CD4-positive, CD25-positive, alpha-beta regulatory T cell (primary cell): ENCODE data around the gene SLC13A4. TPM values are rescaled to one million over a fixed set of nuclear protein-coding genes. Genes with fewer than 3 reads are reported as not detected.
"Not testable (repeated sequence)": the region's sequence is repeated elsewhere in the genome, so short reads cannot be mapped to it uniquely, and the experiment has no call there.

Experiments used
- ATAC-seq, 2 donors: fragments of 150-1000 bp; cut with Tn5 transposase; one replicate each; pipeline ENCODE4 v1.10.0; 2021; ENCODE audit warnings: low read depth in 2 of 2, moderate number of reproducible peaks in 2 of 2, moderate library complexity in 1 of 2
- DNase-seq, 3 donors: peaks; one replicate each; pipeline versions ENCODE4 v3.0.0 to v3.0.0-alpha.2; 2012 to 2022; ENCODE audit warnings: mixed read lengths in 1 of 3
- H3K27ac ChIP-seq: one replicate; pipeline ENCODE4 v1.7.0; 2013; ENCODE audit warnings: mild to moderate bottlenecking, low read length; ENCODE audit not compliant: insufficient read depth, poor library complexity, severe bottlenecking
- H3K27me3 ChIP-seq: one replicate; pipeline ENCODE4 v1.7.0; 2013; ENCODE audit warnings: low read length; ENCODE audit not compliant: control insufficient read depth, insufficient read depth
- H3K36me3 ChIP-seq: one replicate; pipeline ENCODE4 v1.7.0; 2013; ENCODE audit warnings: mild to moderate bottlenecking, low read length, moderate library complexity; ENCODE audit not compliant: control insufficient read depth, insufficient read depth
- H3K4me1 ChIP-seq: 2 replicates; pipeline ENCODE4 v1.7.0; 2013; ENCODE audit warnings: mild to moderate bottlenecking, low read length; ENCODE audit not compliant: insufficient read depth, control insufficient read depth, poor library complexity, severe bottlenecking
- H3K4me3 ChIP-seq: one replicate; pipeline ENCODE4 v1.7.0; 2013; ENCODE audit warnings: low read depth, mild to moderate bottlenecking, low read length, moderate library complexity
- H3K9me3 ChIP-seq, 2 experiments: 1 replicate in 1 of 2; 2 replicates in 1 of 2; pipeline ENCODE4 v1.7.0; 2013; ENCODE audit warnings: low read length in 2 of 2, mild to moderate bottlenecking in 1 of 2, moderate library complexity in 1 of 2; ENCODE audit not compliant: control insufficient read depth in 2 of 2
- H3K27ac Mint-ChIP-seq, 3 donors: one replicate each; pipeline ENCODE4 v1.8.0; 2020 to 2022; ENCODE audit warnings: mild to moderate bottlenecking in 3 of 3, mixed read lengths in 3 of 3, moderate library complexity in 2 of 3
- H3K27me3 Mint-ChIP-seq: one replicate; pipeline ENCODE4 v1.8.0; 2022; ENCODE audit warnings: mild to moderate bottlenecking, mixed read lengths
- H3K36me3 Mint-ChIP-seq: one replicate; pipeline ENCODE4 v1.8.0; 2020; ENCODE audit warnings: mixed read lengths
- H3K4me1 Mint-ChIP-seq, 4 donors: one replicate each; pipeline ENCODE4 v1.8.0; 2020 to 2022; ENCODE audit warnings: mixed read lengths in 4 of 4, mild to moderate bottlenecking in 1 of 4
- H3K4me3 Mint-ChIP-seq, 4 donors: one replicate each; pipeline ENCODE4 v1.8.0; 2020 to 2022; ENCODE audit warnings: mild to moderate bottlenecking in 4 of 4, mixed read lengths in 4 of 4, moderate library complexity in 3 of 4
- H3K9me3 Mint-ChIP-seq, 7 donors: one replicate each; pipeline ENCODE4 v1.8.0; 2020 to 2022; ENCODE audit warnings: mixed read lengths in 7 of 7, mild to moderate bottlenecking in 3 of 7, moderate library complexity in 2 of 7
- polyA plus RNA-seq, 4 donors: library from polyadenylated mRNA; unstranded; fragments of 300-500 nt; fragmentation: Illumina TruSeq; gene quantifications; one replicate each; pipeline ENCODE4 v1.2.3, GENCODE V29; 2021
- total RNA-seq: library from RNA; stranded (reverse); gene quantifications from one replicate; pipeline ENCODE4 v1.2.3, GENCODE V29; 2022

The SLC13A4 gene
- not detected for total RNA-seq
- under 1 TPM in 3 of 4 donors, not detected in 1; 0.02 to 0.24 (median 0.03) TPM for polyA plus RNA-seq

- H3K4me1 ChIP-seq, result no peaks in the 10 kb centered on the region
- Mint-ChIP-seq H3K4me1 (no peaks in the 10 kb centered on the region), H3K27ac (peak within 1 kb of the TSS in 1 of 3 donors; percentile 32), H3K9me3 (no peaks in the 10 kb centered on the region), H3K4me3 (no peak within 1 kb of the TSS), H3K27me3 (peaks cover 13% of the 10 kb centered on the region), H3K36me3 (no peaks in the 10 kb centered on the region)
- H3K4me3 ChIP-seq, result no peak within 1 kb of the TSS
- DNase-seq, result no peak
- no peaks in the 10 kb centered on the region for H3K9me3 ChIP-seq
- no peak for ATAC-seq
- no peaks in the 10 kb centered on the region for H3K36me3 ChIP-seq
- no peaks in the 10 kb centered on the region for H3K27me3 ChIP-seq
- no peak within 1 kb of the TSS for H3K27ac ChIP-seq
Measured at GRCh38 chr7:135728136-135728669, at the start of gene SLC13A4. Gene SLC13A4, minus strand, starts transcription at chr7:135728186. Its CDS starts 690 bp downstream, at chr7:135727496.

DNA sequence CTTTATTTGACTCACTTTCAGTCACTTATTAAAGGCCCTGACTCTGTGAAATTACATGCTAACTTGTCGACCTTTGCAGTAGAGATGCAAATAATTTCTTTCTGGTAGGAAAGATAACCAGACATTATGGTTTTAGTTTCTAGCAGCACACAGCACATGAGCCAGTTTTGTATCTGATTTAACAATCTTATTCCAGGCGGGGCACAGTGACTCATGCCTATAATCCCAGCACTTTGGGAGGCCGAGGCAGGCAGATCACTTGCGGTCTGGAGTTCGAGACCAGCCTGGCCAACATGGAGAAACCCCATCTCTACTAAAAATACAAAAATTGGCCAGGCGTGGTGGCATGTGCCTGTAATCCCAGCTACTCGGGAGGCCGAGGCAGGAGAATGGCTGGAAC is 47.9 kb upstream of the SLC13A4 start:
- not testable (repeated sequence) for H3K36me3 Mint-ChIP-seq, H3K9me3 ChIP-seq, H3K4me1 Mint-ChIP-seq, H3K36me3 ChIP-seq, H3K27ac ChIP-seq, H3K4me1 ChIP-seq, H3K27me3 ChIP-seq, H3K9me3 Mint-ChIP-seq, H3K4me3 ChIP-seq, ATAC-seq, H3K4me3 Mint-ChIP-seq, H3K27ac Mint-ChIP-seq, DNase-seq
- peaks cover 10% of the 10 kb centered on the region for H3K27me3 Mint-ChIP-seq

- Histone ChIP-seq H3K4me1 (no peaks in the 10 kb centered on the region), H3K27me3 (peaks cover 3% of the 10 kb centered on the region), H3K9me3 (peaks cover 0 to 5% of the 10 kb centered on the region in 2 experiments), H3K27ac (no peak overlapping the region), H3K4me3 (no peak overlapping the region), H3K36me3 (no peaks in the 10 kb centered on the region)
- H3K27me3 Mint-ChIP-seq, result peaks cover 10% of the 10 kb centered on the region
- no peak for ATAC-seq
- no peak overlapping the region for H3K4me3 Mint-ChIP-seq
- H3K27ac Mint-ChIP-seq, result no peak overlapping the region
- H3K36me3 Mint-ChIP-seq, result no peaks in the 10 kb centered on the region
- H3K4me1 Mint-ChIP-seq, result no peaks in the 10 kb centered on the region
- no peak for DNase-seq
- H3K9me3 Mint-ChIP-seq, result peaks cover 0 to 4% (median 0%) of the 10 kb centered on the region in 7 donors
Measured at GRCh38 chr7:135775230-135775629, 47.2 kb upstream of the SLC13A4 start.

DNA sequence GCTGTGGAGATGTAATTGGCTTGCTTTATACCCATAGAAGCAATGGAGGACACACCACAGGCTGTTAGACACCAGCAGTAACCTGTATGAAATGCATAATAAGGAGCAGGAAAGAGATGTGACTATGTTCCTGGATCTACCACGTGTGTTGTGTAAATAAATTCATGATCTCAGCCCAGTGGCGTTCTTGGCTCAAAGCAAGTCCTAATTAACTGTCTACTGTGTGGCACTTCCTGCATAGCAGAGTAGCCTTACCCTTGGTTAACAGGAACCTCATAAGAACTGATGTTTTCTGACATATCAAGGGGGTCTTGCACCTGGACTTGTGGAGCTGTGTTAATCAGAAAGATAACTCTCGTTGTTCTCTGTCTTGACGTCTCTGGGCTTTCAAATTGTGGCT is 46.3 kb upstream of the SLC13A4 start:
- Mint-ChIP-seq H3K27me3 (peaks cover 10% of the 10 kb centered on the region), H3K9me3 (peaks cover 0 to 4% (median 0%) of the 10 kb centered on the region in 7 donors), H3K27ac (no peak overlapping the region), H3K4me3 (no peak overlapping the region), H3K36me3 (no peaks in the 10 kb centered on the region), H3K4me1 (no peaks in the 10 kb centered on the region)
- H3K9me3 ChIP-seq, result peaks cover 0 to 5% of the 10 kb centered on the region in 2 experiments
- H3K27ac ChIP-seq, result no peak overlapping the region
- no peak for ATAC-seq
- no peak overlapping the region for H3K4me3 ChIP-seq
- no peaks in the 10 kb centered on the region for H3K36me3 ChIP-seq
- H3K27me3 ChIP-seq, result peaks cover 3% of the 10 kb centered on the region
- no peaks in the 10 kb centered on the region for H3K4me1 ChIP-seq
- DNase-seq, result no peak

DNA sequence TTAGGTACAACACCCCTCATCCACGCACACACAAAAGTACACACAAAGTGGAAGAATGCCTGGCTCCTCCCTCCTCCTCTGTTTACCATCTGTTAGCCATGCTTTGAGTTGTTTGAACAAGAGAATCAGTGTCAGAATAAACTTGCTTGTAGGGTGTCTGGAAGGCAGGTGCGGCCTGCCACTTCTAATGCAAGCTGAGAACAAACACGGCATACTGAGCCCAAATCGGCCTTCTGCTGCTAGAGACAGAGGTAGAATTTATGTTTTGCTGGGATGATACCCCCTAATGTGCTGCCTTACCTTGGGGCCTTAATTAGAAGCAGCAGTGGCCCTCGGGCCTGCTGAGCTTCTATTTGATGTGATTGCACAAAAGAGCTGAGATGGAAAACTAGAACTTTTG is 45.5 kb upstream of the SLC13A4 start:
- H3K4me1 ChIP-seq, result no peaks in the 10 kb centered on the region
- H3K9me3 ChIP-seq, result peaks cover 0 to 5% of the 10 kb centered on the region in 2 experiments
- Mint-ChIP-seq H3K9me3 (peaks cover 0 to 4% (median 0%) of the 10 kb centered on the region in 7 donors), H3K27ac (no peak overlapping the region), H3K4me1 (no peaks in the 10 kb centered on the region), H3K4me3 (no peak overlapping the region), H3K36me3 (no peaks in the 10 kb centered on the region), H3K27me3 (peaks cover 10% of the 10 kb centered on the region)
- H3K36me3 ChIP-seq, result no peaks in the 10 kb centered on the region
- DNase-seq, result no peak
- no peak overlapping the region for H3K27ac ChIP-seq
- ATAC-seq, result no peak
- no peak overlapping the region for H3K4me3 ChIP-seq
- H3K27me3 ChIP-seq, result peaks cover 3% of the 10 kb centered on the region

DNA sequence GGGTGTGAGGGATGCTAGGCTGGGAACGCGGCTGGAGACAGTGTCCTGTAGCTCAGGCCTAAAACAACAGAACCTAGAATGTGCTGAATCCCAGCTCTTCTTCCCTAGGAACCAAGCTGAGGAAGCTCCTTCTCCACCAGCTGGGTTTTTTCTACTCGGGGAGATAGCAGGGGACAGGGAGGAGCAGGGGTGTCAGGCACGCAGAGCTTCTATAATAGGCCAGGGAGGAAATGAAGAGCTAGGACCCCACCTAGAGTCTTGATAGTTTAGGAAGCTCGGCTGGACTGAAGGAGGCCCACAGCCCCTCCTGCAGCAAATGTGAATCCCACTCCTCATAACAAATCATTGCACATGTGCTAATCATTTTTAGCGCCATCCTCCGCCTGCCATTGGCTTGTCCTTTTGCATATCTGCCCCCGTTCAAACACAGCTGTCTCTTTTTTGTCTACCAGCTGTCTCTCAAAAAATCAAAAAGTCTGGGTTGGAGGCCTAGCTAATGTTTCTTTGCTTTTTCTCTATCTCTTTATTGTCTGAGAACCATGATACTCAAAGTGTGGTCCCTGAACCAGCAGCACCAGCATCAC is 44.7 kb upstream of the SLC13A4 start:
- Histone ChIP-seq H3K27ac (no peak overlapping the region), H3K36me3 (no peaks in the 10 kb centered on the region), H3K9me3 (no peaks in the 10 kb centered on the region), H3K4me3 (no peak overlapping the region), H3K27me3 (peaks cover 3% of the 10 kb centered on the region), H3K4me1 (no peaks in the 10 kb centered on the region)
- ATAC-seq (no peak), DNase-seq (no peak)
- Mint-ChIP-seq H3K4me1 (no peaks in the 10 kb centered on the region), H3K27me3 (peaks cover 4% of the 10 kb centered on the region), H3K4me3 (no peak overlapping the region), H3K27ac (no peak overlapping the region), H3K9me3 (peaks cover 0 to 1% (median 0%) of the 10 kb centered on the region in 7 donors), H3K36me3 (no peaks in the 10 kb centered on the region)

DNA sequence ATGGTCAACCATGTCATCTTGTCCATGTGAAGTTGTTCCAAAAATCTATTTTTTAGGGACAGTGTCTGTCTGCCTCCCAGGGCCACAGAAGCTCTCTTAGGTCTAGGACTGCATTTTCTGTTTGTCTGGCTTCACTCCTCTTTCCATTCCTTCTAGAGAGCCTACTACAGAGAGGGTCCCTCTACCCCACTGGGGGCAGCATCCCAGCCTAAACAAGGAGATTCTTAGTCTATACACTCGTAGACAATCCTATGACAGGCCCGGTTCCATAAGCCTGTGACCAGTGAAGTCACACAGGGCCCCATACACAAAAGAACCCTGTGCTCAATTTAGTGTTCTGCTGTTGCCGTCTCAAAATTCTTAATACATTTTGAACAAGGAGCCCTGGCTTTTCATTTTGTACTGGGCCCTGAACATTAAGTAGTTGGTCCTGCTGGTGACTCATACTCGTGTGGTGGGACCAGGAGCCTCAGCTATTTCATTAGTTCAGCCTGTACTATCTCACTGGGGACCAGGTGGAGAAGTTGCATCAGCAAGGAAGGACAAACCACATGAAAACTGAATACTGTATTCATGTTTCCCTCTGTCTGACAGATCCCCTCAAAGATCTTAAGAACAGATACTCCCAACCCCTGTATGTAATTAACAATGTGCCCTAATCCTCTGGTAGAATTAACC is 44.1 kb upstream of the SLC13A4 start:
- H3K4me1 ChIP-seq, result no peaks in the 10 kb centered on the region
- no peaks in the 10 kb centered on the region for H3K9me3 ChIP-seq
- no peak overlapping the region for H3K4me3 ChIP-seq
- no peaks in the 10 kb centered on the region for H3K36me3 ChIP-seq
- ATAC-seq (no peak), DNase-seq (no peak)
- Mint-ChIP-seq H3K9me3 (peaks cover 0 to 1% (median 0%) of the 10 kb centered on the region in 7 donors), H3K4me1 (no peaks in the 10 kb centered on the region), H3K36me3 (no peaks in the 10 kb centered on the region), H3K27me3 (no peaks in the 10 kb centered on the region), H3K27ac (no peak overlapping the region), H3K4me3 (no peak overlapping the region)
- H3K27ac ChIP-seq, result no peak overlapping the region
- H3K27me3 ChIP-seq, result peaks cover 3% of the 10 kb centered on the region

DNA sequence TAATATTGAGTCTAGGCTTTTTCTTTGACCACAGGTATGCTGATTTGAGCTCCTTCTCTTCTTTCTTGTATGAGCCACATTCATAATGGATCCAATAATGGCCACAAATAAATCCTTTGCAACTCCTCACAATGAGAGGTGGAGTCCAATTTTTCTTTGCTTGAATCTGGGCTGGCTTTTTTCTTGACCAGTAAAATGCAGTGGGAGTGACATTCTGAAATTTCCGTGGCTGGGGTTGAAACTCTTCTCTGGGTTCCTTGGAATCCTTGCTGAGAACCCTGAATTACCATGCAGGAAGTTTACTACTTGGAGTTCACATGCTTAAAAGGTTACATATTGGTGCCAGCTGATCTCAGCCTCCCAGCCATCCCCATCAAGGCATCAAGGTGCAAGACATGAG is 43.1 kb upstream of the SLC13A4 start:
- Histone ChIP-seq H3K4me3 (no peak overlapping the region), H3K4me1 (no peaks in the 10 kb centered on the region), H3K36me3 (no peaks in the 10 kb centered on the region), H3K27ac (no peak overlapping the region), H3K27me3 (peaks cover 3% of the 10 kb centered on the region), H3K9me3 (no peaks in the 10 kb centered on the region)
- DNase-seq, result no peak
- Mint-ChIP-seq H3K27me3 (no peaks in the 10 kb centered on the region), H3K4me1 (no peaks in the 10 kb centered on the region), H3K36me3 (no peaks in the 10 kb centered on the region), H3K9me3 (peaks cover 0 to 1% (median 0%) of the 10 kb centered on the region in 7 donors), H3K4me3 (no peak overlapping the region), H3K27ac (no peak overlapping the region)
- no peak for ATAC-seq
